ENCODE measurements around the gene KIF7. TPM values are rescaled to one million over a fixed set of nuclear protein-coding genes. Genes with fewer than 3 reads are reported as not detected.

Gene KIF7
- total RNA-seq, 1 donor from 2014 or later, result 6.4 TPM

- Mint-ChIP-seq H3K9me3 (ENCODE audit: unreplicated experiment) (no peaks in the 10 kb centered on the region), H3K4me1 (ENCODE audit: unreplicated experiment) (peaks cover 11% of the 10 kb centered on the region), H3K36me3 (ENCODE audit: low read depth, unreplicated experiment) (peaks cover 7% of the 10 kb centered on the region), H3K27me3 (ENCODE audit: unreplicated experiment) (peaks cover 14% of the 10 kb centered on the region), H3K27ac (ENCODE audit: unreplicated experiment) (no peak overlapping the region), H3K4me3 (ENCODE audit: unreplicated experiment) (no peak overlapping the region)
- no peak for DNase-seq (ENCODE audit: low spot score)
- no peak for TF ChIP-seq CTCF (IDR thresholded peaks at IDR 0.05; ENCODE audit: unreplicated experiment)
These were observed 1.7 kb downstream of the KIF7 start for GRCh38 chr15:89653578-89653977.

GRCh38 chr15:89652666-89653065 lies 2.6 kb downstream of the KIF7 start:
- peaks cover 7% of the 10 kb centered on the region for H3K36me3 Mint-ChIP-seq (ENCODE audit: low read depth, unreplicated experiment)
- DNase-seq (ENCODE audit: low spot score), result no peak
- no peak for TF ChIP-seq CTCF (IDR thresholded peaks at IDR 0.05; ENCODE audit: unreplicated experiment)
- H3K27me3 Mint-ChIP-seq (ENCODE audit: unreplicated experiment), result peaks cover 14% of the 10 kb centered on the region
- H3K4me3 Mint-ChIP-seq (ENCODE audit: unreplicated experiment), result no peak overlapping the region
- no peaks in the 10 kb centered on the region for H3K9me3 Mint-ChIP-seq (ENCODE audit: unreplicated experiment)
- peaks cover 11% of the 10 kb centered on the region for H3K4me1 Mint-ChIP-seq (ENCODE audit: unreplicated experiment)
- H3K27ac Mint-ChIP-seq (ENCODE audit: unreplicated experiment), result no peak overlapping the region

- Mint-ChIP-seq H3K27me3 (ENCODE audit: unreplicated experiment) (peaks cover 16% of the 10 kb centered on the region), H3K27ac (ENCODE audit: unreplicated experiment) (no peak overlapping the region), H3K36me3 (ENCODE audit: low read depth, unreplicated experiment) (peaks cover 7% of the 10 kb centered on the region), H3K4me3 (ENCODE audit: unreplicated experiment) (no peak overlapping the region), H3K4me1 (ENCODE audit: unreplicated experiment) (peaks cover 11% of the 10 kb centered on the region), H3K9me3 (ENCODE audit: unreplicated experiment) (no peaks in the 10 kb centered on the region)
- no peak for DNase-seq (ENCODE audit: low spot score)
- TF ChIP-seq CTCF (IDR thresholded peaks at IDR 0.05; ENCODE audit: unreplicated experiment), result no peak
These were observed 3.1 kb downstream of the KIF7 start for GRCh38 chr15:89652131-89652530.

GRCh38 chr15:89649716-89650115 lies 5.6 kb downstream of the KIF7 start:
- H3K4me3 Mint-ChIP-seq (ENCODE audit: unreplicated experiment), result no peak overlapping the region
- DNase-seq (ENCODE audit: low spot score), result no peak
- no peak overlapping the region for H3K27ac Mint-ChIP-seq (ENCODE audit: unreplicated experiment)
- peaks cover 10% of the 10 kb centered on the region for H3K36me3 Mint-ChIP-seq (ENCODE audit: low read depth, unreplicated experiment)
- no peak for TF ChIP-seq CTCF (IDR thresholded peaks at IDR 0.05; ENCODE audit: unreplicated experiment)
- H3K27me3 Mint-ChIP-seq (ENCODE audit: unreplicated experiment), result peaks cover 14% of the 10 kb centered on the region
- no peaks in the 10 kb centered on the region for H3K9me3 Mint-ChIP-seq (ENCODE audit: unreplicated experiment)
- peaks cover 5% of the 10 kb centered on the region for H3K4me1 Mint-ChIP-seq (ENCODE audit: unreplicated experiment)

GRCh38 chr15:89649013-89649625 lies 6.1 kb downstream of the KIF7 start:
- Mint-ChIP-seq H3K4me3 (ENCODE audit: unreplicated experiment) (no peak overlapping the region), H3K36me3 (ENCODE audit: low read depth, unreplicated experiment) (peaks cover 10% of the 10 kb centered on the region), H3K27me3 (ENCODE audit: unreplicated experiment) (peaks cover 8% of the 10 kb centered on the region), H3K9me3 (ENCODE audit: unreplicated experiment) (no peaks in the 10 kb centered on the region), H3K4me1 (ENCODE audit: unreplicated experiment) (no peaks in the 10 kb centered on the region), H3K27ac (ENCODE audit: unreplicated experiment) (no peak overlapping the region)
- TF ChIP-seq CTCF (IDR thresholded peaks at IDR 0.05; ENCODE audit: unreplicated experiment), result no peak
- no peak for DNase-seq (ENCODE audit: low spot score)

All from endothelial cell (in vitro differentiated cells).